Stimulated activated CD8-positive, alpha-beta memory T cell treated with anti-CD3 and anti-CD28 coated beads, Interleukin-15, amount 100 ng/mL, for 4 hours (primary cell): ENCODE data around the gene KIF3B.
"Not testable (repeated sequence)": the region's sequence is repeated elsewhere in the genome, so short reads cannot be mapped to it uniquely, and the experiment has no call there.

ENCODE experiments used
- DNase-seq, 2 donors: peaks; one replicate each; pipeline ENCODE4 v3.0.0-alpha.2; 2020; ENCODE audit warnings: low read depth in 2 of 2

The KIF3B gene

DNA sequence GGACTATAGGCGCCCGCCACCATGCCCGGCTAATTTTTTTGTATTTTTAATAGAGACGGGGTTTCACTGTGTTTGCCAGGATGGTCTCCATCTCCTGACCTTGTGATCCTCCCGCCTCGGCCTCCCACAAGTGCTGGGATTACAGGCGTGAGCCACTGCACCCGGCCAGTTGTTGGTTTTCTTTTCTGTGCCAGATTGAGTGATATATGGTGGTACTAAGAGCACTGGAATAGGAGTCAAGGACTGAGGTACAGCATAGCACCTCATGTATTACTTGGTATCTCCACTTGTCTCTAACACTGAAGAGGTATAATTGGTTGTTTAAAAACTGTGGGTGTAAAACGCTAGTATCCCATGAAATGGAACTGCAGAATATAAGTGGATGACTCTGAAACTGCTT is 106.0 kb downstream of the KIF3B start:
- DNase-seq, result not testable (repeated sequence)
